Glomerular visceral epithelial cell (primary cell): Measurements from ENCODE around the gene TENM4.

Source experiments
- DNase-seq: peaks from one replicate; pipeline ENCODE4 v3.0.0-alpha.2; 2016; ENCODE audit errors: extremely low spot score

The TENM4 gene

DNA sequence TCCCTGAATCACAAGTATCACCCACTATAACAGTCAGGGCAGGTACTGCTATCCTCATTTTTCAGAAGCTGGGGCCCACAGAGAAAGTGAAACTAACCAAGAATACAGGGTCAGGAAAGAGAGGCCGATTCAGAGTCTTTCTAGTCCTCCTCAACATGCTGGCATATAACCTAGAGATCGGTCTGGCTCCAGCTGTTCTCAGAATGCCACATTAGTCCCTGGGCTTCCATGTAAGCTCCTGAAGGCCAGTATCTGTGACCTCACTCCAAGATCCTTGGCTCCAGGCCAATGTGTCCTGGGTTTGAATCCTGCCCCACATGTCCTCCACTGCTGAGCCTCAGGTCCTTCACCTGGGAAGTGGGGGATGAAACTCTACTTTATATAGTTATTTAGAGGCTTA, 50.4 kb downstream of the TENM4 start:
- no peak for DNase-seq

DNA sequence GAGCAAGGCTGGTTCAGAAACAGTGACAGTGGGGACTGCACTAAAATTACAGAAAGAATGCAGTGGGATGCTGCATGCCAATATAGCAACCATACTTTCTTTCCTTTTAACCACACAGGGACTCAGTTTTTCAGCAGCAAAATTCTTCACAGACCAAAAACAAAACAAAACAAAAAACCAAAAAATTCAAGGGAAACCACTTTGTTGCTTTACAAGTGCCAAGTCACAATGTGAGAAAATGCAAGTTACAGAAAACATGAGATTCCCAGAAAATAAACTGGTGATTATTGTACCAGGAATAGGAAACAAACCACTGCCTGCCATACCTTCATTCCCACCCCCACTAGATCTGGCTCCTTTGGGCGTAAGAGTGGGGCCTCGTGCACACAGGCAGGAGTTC, 52.6 kb downstream of the TENM4 start:
- DNase-seq: no peak

DNA sequence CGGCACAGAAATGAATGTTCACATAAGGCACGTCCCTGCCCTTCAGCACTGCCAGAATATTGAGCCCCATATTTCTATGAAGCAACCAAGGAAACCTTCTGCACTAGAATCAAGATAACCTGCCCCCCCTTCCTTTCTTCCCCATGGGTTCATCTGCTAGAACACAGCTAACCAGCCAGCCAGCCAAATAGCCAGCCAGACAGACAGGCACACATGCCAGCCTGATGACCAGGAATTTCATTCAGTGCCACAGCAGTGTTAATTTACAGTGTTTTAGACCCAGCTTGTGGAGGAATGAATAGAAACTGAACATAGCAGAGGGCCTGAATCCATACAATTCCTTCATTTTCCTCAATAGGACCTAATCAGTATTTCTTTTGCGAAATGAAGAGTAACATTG, 57.0 kb downstream of the TENM4 start:
- no peak for DNase-seq

DNA sequence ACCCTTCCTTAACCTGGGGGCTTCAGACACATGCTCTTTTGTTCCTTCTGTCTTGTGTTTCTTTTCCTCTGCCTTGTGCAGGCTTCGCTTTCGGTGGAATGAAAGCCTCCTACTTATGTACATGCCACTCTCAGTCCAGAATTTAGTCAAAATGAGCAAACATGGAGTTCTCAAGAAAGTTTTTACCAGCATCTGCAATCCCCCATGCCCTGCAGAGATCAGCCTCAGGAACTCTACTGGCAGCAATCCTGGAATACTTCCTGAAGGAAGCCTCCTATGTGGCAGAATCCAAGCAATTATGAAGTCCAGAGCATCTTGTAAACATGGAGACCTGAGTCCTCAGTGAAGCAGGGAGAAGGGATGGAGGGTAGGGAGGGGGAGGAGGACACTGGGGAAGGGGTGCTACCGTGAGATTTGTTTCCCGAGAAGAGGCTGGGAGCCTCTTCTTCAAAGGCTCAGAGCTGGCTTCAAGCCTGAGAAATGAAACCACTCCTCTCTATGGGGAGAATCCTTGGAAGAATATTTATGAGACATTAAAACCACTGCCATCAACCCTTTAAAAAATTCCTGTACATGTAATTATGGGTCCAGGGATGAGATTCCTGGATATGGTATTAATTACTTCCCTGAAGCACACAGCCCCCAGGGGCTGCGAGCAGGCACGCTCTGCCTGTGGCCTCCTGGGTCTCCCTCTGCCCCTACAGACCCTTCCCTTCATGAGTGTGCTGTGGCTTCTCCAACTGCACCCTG, 58.4 kb downstream of the TENM4 start:
- no peak for DNase-seq

DNA sequence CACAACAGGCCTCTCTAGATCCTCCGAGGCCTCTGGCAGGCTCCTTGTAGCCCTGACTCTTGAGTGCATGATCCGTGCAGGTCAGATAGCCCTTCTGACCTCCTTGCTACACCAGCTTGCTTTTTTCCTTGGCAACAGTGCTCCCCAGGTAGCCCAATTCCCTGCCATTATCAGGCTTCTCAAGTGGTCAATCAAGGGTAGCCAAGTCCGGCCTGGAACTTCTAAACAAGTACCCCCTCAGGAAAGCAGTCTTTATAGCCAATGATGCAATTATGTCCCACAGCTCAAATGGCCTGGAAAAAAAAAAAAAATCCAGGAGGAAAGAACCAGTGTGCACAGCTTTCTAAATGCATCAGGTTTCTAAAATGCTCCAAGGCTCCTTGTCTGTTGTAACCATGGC, 59.8 kb downstream of the TENM4 start:
- DNase-seq: no peak

DNA sequence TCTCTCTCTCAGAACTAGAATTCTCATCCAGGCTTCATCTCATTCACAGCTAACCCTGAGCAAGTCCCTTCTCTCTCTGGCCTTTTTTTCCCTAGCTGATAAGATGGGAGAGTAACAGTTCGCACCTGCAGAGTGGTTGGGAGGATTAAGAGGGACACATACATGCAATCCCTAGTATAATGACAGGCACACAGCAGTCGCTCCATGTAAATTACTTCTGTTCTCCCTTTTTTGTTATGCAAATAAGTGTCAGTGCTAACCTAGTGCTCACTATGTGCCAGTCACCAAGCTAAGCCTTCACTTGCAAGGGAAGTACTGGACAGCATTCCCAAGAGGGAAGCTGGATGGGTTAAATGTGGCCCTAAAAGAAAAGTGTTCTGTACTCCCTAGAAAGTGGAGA, 63.4 kb downstream of the TENM4 start:
- DNase-seq: no peak

DNA sequence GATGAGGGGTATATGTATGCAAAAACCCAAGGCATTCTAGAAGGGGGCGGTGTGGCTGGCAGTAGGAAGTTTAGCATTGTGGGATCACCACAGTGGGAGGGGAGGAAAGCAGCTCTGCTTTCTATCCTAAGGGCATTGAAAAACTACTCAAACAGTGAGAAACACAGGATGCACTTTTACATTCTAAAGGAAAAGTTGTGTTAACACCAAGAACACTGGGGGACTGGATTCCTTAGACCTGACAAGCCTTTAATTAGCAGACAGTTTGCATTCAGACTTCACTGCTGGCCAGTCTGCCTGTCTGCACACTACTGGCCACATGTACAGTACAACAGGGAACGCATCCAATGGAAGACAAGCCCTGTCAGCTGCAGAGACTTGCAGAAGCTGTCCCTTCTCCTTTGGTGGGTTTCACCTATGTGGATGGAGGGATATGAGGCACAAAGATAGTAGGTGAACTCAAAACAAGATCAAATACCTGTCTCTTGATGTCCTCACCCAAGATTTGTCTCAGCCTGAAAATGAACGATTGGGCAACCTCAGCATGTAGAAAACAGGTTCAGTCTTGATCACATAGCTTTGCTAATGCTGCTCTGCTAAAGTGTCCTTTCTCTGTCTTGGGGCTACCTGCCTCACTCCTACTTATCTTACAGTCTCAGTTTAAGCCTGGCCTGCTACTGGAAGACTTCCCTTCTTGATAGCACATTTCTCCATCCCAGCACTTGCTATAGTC, 64.8 kb downstream of the TENM4 start:
- DNase-seq: no peak

DNA sequence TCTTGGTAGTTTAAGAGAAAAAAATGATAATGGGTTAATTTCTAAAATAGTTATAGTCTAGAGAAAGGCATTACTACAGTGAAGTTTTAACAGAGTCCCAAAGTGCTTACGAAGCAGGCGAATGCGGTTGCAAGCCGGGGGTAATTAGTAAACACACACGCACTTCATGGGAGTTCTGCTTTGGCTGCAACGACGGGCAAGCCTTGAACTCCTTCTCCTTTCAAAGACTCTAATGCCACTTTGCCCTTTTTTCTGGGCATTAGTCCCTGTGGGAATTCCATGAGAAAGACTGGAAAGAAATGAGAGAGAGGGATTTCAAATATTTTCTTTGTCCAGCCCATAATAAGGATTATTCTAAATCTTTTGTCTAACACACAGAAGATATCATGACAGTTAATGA, 66.1 kb downstream of the TENM4 start:
- no peak for DNase-seq

DNA sequence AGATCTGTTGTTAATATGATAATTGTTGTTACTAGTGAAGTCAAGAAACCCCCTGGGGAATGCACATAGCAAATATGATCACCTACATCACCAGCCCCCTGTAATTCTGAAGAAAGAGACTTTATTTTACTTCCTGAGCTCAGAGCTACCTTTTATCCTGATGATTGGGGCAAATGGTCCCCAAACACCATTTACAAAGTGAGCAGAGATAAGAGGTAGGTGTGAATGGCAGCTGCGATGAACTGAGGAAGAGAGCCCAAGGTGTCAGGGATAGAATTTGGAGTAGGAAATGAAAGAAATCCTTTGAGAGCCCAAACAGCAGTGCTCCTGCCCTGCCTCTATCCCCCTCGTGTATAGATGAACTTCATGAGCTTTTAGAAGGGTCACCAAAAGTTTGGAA, 69.1 kb downstream of the TENM4 start:
- no peak for DNase-seq

DNA sequence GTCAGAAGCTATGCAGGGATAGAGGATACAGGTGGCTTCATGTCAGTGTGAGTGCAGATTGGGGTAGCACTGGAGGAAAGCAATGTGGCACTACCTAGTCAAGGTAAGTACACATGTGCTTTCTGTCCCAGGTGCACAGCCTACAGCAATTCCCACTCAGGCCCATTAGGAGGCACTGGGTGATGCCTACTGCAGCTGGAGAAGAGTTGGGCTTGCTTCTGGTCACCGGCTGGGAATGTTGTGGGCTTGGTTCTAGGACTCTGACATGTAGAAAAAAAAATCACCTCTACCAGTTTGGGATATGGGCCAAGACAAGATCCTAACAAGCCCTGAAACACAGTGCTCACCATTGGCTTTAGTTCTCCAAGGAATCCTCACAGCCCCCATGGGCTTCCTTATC, 69.7 kb downstream of the TENM4 start:
- peak; percentile 10 for DNase-seq

DNA sequence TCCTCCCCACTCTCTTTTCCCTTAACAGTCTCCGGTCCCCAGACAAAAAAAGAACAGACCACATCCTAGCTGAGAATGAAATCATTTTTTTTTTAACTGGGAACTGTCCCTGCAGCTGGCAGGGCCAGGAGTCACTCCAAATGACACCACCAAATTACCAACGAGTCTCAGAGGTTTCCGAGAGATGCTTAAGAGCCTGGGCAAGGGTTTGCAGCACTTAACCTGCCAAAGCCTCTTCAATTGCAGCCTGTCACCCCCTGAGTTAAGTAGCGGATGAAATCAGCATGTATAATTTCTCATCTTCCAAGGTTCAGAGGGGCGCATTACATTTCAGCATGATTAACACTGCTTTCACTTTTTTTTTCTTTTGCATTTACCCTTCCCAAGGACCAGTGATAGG, 71.8 kb downstream of the TENM4 start:
- DNase-seq: no peak

DNA sequence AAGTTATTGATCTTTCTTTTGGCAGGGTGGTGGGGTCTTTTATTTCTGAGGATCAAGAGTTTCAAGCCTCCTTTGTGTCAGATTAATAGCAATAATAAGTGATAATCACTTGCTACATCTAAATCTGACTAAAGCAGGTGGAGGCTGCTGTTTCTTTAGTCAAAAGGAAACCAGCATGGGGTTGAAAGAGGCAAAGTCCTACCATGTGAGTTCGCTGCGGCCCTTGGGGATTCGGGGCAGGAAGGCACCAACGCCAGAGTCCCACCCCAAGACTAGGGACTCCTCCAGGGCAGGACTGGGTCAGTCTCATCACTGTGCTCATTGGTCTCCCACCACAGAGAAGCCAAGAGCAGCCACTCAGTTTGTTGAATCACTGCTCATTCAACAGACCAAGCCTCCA, 73.0 kb downstream of the TENM4 start:
- no peak for DNase-seq

DNA sequence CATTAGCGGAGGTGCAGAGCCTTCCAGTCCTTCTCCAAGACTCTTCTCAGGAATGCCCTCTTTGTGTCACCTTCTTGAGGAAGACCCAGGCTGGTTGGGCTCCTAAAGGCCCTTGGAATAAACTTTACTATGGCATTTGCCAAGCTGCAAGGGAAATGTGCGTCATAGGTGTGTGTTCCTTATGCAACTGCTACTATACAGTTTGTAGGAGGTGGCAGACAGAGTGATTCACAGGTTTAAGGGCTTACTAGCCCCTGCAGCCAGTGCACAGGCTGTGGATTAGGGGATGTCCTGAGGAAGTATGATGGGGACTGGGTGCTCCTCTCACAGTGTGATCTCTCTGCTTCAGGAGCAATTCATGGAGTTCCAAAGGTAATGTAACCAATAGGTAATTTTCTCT, 74.6 kb downstream of the TENM4 start:
- DNase-seq: no peak

DNA sequence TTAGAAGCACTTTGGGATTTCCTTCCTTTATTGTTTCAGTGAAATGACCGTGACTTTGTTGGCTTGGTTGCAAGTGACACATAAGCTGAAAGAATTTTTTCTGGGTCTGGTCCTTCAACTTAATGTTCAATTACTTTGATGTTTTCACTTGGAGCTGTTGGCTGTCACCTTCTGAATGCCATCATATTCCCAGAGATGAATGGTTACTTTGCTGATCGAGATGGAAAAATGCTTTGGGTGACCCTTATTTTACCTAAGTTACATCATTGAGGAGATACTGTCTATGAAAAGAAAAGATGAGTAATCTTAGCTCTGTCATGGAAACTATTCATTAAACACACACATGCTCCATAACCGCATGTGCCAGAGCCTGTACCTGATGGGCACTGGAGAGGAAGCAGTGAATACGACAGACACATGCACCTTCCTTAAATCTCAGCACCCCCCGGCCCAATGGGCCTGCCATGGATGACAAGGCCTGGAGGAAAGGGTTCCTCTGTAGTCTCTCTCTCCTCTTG, 76.9 kb downstream of the TENM4 start:
- peak; percentile 46 for DNase-seq

DNA sequence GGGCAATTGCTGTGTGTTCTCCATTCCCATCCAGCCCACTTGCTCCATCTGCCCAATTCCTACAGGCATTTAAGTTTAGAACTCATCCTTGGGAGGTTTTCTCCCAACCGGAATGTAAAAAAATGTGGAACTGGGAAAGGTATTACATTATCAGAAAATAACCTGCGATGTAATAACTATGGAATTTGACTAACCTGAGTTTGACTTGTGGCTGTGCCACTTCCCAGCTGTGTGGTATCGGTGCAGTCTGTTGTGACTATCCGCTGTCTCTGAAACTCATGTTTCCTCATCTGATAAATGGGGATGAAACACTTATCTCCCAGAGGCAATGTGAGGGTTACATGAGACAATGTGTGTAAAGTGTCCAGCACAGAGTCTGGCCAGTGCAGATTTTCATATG, 77.6 kb downstream of the TENM4 start:
- DNase-seq: peak; percentile 42

DNA sequence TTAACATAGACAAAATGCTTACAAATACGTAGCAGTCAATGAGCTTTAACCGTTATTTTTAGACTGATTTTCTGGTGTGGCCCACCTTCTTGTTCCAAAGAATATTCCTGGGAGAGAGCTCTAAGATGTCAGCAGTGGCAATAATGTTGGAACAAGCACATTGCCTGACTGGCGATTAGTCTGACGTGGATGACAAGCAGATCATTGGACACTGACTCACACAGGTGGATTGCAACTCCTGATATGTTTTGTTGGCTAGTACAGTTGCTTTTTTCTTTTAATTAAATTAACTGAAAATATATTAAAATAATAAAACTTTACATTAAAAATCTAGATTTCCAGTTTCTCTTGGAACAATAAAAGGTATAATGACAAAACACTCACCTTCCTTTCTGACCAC, 78.0 kb downstream of the TENM4 start:
- no peak for DNase-seq

DNA sequence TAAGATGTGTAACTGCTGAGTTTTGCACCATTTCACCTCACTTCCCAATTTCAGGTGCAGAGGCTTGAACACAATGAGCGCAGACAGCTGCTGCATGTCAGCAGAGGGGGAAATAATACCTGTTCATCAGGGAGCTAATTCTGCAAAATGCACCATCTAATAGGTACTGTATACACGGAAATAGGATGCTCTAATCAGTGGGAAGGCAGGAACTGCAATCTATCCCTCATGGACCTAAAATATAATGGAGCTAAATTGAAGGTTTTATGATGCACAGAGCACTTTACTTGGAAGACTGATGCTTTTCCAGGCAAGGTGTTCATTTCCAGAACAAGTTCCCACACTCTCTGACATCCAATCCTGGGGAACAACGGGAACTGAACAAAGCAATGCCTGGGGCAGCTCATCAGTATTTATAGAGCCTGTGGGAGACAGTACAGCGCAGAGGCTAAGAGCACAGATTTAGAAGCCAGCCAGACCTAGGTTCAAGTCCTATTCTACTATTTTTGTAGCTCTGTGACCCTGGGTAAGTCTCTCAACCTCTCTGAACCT, 78.5 kb downstream of the TENM4 start:
- DNase-seq: no peak

DNA sequence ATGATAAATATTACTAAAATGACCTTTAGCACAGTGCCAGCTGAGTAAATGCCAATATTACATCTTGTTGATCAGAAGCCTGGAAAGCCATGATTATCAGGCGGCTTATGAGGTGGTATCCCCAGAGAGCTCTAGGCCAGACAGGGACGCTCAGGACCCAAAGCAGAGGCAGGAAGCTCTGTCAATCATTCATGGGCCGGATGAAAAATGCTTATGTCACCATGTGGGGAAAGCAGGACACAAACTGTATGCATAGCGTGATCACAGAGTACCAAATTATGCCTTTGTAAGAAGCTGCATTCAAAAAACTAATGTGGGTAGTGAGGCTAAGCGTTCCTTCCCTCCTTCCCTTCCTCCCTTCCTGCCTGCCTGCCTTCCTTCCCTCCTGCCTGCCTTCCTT, 82.6 kb downstream of the TENM4 start:
- DNase-seq: peak; percentile 21

DNA sequence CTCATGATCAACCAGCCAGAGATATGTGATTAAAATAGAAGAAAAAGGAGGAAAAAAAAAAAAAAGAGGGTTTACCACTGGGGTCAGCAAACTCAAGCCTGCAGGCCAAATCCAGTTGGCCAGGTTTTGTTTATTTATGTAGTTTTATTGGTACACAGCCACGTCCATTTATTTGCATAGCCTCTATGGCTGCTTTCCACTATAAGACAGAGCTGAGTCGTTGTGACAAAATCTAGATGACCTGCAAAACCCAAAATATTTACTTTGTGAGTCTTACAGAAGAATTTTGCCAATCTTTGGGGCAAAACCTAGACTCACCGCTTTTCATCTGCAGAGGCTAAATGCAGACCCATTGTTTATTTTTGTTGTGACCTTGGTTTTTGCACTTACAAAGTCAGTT, 87.1 kb downstream of the TENM4 start:
- DNase-seq: no peak

DNA sequence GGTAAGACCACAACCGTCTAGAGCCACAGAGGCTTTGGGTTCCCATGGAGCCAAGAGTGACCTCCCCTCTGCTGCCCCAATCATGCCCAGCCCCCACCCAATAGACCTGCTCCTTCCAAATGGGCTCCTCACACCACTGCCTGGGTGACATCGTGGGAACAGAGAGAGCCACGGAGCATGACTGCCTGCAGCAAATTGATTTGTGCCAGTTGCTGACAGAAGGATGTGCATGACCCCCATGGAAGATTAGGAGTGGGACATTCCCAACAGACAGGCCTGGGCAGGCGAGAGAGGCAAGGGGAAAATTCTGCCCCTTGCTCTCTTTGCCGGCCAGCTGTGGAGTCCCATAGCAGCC, 88.5 kb downstream of the TENM4 start:
- peak; percentile 47 for DNase-seq

DNA sequence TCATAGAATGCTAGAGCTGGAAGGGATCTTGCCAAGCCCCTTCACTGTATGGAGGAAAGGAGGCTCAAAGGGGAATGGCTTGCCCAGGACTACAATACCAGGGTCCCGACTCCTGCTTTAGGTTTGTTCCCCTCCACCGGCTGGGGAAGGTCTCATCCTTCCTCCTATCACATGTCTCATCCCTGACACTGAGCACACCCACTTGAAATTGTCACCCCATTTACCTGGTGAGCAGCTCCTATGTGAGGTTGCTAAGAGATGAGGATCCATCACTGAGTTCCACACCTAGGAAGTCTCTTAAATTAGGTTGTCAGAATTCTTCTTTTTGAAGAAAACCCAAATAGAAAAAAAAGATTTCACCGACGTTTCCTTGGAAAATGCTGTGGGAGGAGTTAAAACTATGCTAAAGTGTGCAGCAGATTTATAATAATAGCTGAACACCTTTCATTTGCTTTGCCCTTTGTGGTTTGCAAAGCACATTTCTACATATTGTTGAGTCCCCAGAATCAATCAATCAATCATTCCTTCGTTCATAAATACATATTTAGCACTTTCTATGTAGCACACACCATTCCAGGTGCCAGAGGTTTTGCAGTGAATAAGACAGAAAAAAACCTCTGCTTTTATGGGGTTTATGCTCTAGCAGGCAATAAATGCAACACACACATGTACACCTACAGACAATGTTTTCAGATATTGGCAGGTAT, 91.7 kb downstream of the TENM4 start:
- no peak for DNase-seq

DNA sequence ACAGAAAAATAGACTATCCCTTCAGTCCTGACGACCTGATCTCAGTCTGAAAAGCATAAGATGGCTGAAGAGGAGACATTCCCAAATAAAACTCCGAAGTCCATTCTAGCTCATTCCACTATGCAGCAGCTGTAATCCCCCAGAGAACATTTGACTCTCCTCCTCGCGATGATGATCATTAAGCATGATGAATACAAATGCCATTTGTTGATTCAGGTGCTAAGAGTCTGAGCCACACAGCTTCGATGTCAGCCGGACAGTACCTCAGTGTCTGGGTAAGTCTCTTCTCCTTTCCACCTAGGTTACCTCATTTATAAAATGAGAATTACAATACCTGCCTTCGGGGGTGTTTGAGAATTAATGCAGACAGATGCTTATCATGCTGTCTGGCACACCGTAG, 94.8 kb downstream of the TENM4 start:
- DNase-seq: no peak
